ENCODE measurements around the gene NT5C1A.

DNA sequence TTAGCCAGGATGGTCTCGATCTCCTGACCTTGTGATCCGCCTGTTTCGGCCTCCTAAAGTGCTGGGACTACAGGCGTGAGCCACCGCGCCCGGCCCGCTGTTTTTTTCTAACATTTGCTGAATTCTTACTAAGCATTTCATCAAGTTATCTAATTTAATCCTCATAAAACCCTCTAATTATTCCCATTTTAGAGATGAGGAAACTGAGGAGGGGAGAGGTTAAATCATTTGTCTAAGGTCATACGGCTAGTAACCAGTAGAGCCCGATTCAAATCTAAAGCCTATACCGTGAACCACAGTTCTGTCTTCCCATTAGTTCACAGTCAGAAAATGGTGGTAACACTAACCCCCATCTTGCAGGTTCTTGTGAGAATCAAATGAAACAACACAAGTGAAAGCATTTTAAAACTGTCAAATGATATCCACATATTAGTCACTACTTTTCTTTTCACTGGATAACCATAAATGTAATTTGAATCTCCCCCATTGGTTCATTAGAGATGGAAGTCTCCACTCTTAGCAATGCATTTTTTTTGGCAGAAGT, 43.0 kb downstream of the NT5C1A start:
- TF ChIP-seq L3MBTL2 (conservative IDR thresholded peaks at IDR 0.05) (no peak), SP1 (IDR thresholded peaks at IDR 0.05) (no peak), ZNF384 (IDR thresholded peaks at IDR 0.05) (no peak), ARNT (IDR thresholded peaks at IDR 0.05) (no peak), BHLHE40 (IDR thresholded peaks at IDR 0.05; ENCODE audit: borderline replicate concordance) (no peak), FOXM1 (IDR thresholded peaks at IDR 0.05; ENCODE audit: borderline replicate concordance) (no peak), SUZ12 (IDR thresholded peaks at IDR 0.05) (no peak), FOXK2 (IDR thresholded peaks at IDR 0.05) (no peak), ELF4 (IDR thresholded peaks at IDR 0.05) (no peak), NFRKB (IDR thresholded peaks at IDR 0.05) (no peak), LEF1 (IDR thresholded peaks at IDR 0.05; ENCODE audit: borderline replicate concordance) (no peak), FOXA1 (IDR thresholded peaks at IDR 0.05) (no peak), HDGF (IDR thresholded peaks at IDR 0.05; ENCODE audit: borderline replicate concordance) (no peak)
- TF ChIP-seq, protein P1, sequence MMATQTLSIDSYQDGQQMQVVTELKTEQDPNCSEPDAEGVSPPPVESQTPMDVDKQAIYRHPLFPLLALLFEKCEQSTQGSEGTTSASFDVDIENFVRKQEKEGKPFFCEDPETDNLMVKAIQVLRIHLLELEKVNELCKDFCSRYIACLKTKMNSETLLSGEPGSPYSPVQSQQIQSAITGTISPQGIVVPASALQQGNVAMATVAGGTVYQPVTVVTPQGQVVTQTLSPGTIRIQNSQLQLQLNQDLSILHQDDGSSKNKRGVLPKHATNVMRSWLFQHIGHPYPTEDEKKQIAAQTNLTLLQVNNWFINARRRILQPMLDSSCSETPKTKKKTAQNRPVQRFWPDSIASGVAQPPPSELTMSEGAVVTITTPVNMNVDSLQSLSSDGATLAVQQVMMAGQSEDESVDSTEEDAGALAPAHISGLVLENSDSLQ (IDR thresholded peaks at IDR 0.05): no peak
